Ecto neural progenitor cell (in vitro differentiated cells): ENCODE measurements around the gene PLXNA4.

ENCODE experiments used
- DNase-seq: peaks from one replicate; pipeline ENCODE4 v3.0.0-alpha.2; 2018; ENCODE audit warnings: low spot score

PLXNA4 gene

DNA sequence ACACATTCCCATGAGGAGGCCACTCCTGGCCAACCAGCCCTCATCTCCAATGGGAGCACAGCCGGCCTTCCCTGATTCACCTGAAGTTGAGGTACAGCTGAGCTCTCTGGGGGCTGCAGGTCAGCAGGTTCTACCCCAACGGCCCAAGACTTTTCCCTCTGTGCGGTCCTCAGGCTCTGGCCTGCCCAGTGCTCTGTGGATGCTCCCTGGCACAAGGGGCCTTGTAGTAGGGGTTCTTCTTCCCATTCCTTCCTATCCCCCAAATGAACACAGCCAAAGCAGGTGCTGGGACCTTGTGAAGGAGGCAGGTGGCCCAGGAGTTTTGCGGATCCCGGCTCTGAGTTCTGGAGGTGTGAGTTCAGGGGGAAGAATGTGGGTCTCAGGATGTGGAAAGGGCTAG, 72.2 kb downstream of the PLXNA4 start:
- DNase-seq, result no peak

DNA sequence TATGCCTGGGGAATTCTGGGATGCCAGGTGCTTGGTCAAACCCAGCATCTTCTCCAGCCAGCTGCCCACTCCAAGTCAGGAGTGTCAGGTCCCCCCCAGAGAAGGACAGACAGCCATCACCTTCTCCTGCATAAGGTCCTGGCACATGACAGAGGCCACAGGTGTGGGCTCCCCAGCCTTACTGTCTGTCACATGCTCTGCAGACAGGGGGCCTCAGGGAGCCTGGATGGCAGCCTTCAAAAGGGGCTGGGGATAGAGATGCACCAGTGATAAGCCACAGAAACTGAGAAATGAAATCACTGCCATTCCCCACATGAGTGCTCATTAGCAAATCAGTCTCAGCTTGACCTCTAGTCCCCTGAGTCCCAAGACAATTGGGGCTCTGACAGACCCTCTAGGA, 72.9 kb downstream of the PLXNA4 start:
- DNase-seq, result no peak

DNA sequence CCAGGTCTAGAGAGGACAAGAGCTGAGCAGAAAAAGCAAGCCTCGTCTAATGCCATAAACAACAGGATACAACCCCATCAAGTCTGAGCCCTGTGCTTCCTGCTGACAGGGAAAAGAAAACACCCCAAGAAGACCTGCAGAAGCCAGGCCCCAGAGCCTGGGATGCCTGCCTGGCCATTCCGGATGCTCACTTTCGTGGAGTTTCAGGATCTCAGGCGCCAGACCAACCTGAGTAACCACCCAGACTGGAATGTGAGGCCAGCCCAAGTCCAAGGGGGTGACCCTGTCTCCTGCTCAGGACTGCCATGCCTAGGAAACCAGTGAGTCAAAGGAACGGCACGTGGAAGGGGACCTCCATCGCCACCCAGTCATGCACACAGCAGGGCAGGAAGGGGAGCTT, 74.3 kb downstream of the PLXNA4 start:
- no peak for DNase-seq

DNA sequence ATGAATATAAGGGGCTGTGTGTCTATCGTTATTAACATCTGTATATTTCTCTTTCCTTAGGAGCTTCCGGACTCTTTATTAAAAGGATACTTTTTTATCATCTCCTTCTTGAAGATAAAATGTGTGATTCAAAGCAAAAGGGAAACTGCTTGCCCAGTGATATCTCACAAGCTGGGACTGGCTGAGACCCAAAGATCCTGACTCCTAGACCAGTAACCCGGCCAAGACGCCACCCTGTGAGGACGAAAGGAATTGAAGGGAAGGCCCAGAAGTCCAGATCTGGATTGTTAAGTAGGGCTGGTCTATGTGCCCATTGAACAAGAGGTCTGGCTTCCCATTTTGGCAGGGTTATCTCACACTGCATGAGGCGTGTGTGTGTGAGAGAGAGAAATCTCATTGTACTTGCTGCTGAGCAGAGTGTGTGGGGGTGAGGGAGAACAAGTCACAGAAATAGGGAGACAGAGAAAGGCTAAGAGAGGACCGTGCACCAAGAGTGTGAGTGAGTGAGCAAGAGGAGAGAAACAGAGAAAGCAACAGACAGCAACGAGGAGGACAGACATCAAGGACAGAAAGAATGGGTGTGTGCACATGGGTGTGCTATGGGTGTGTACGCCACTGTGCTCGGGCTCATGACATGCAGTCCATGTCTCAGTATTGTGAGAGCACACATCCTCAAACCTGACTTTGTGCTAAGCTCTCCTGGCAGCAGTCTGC, 75.4 kb downstream of the PLXNA4 start:
- DNase-seq, result no peak

DNA sequence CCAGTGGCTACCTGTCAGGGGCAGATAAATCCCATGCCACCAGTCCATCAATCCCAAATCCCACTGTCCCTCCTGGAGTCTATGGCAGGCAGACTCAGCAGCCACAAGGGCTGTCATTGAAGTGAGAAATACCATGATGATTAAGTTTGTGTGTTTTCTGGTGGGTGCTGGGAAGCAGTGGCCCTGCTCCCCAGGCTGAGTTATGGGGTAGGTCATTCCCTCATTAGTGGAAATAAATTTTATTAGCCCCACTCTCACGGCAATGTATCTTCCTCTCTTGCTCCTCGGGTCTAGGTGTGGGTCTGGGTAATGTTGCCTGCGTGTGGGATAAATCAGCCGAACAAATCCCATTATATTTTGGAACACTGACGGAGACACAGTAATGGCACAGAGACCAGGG, 76.8 kb downstream of the PLXNA4 start:
- no peak for DNase-seq

DNA sequence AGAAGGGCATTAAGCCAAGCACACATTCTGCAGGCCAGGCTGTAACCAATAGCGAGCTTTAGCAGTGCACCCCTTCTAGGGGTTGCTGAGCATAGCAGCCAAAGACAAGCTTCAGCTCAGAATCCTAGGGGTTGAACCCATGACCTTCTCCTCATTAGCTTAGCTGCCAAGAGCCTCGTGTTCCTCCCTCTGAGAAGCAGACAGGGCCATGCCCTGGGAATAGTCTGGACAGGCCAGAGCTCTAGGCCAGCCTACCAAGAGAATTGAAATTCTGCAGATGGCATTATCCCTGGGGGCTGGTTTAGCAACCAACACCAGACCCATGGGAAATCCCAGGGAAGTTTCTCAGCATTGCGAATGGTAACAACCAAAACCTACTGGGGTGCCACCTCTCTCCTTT, 77.2 kb downstream of the PLXNA4 start:
- DNase-seq, result no peak

DNA sequence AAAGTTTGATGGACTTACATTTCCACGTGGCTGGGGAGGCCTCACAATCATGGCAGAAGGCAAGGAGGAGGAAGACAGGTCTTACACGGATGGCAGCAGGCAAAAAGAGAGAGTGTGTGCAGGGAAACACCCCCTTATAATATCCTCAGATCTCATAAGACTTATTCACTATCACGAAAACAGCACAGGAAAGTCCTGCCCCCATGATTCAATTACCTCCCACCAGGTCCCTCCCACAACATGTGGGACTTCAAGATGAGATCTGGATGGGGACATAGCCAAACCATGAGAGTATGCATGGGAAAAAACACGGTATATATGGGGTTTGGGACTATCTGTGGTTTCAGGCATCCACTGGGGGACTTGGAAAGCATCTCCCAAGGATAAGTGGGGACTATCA, 78.0 kb downstream of the PLXNA4 start:
- DNase-seq, result no peak

DNA sequence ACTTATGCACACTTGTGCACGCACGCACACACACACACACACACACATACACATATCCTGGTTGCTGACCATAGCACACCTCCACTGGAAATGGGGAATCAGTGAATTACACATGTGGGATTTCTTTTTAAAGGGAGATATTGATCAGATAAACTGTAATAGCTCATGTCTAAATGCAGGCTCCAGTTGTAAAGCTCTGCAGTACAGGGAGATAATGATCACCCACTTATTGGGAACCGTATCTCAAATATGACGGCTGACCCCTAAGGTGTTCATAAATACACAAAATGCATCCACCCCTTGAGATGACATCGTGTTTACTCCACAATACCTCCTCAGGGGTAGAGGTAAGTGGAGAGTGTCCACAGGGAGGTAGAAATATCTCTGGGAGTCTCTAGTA, 79.2 kb downstream of the PLXNA4 start:
- DNase-seq, result no peak

DNA sequence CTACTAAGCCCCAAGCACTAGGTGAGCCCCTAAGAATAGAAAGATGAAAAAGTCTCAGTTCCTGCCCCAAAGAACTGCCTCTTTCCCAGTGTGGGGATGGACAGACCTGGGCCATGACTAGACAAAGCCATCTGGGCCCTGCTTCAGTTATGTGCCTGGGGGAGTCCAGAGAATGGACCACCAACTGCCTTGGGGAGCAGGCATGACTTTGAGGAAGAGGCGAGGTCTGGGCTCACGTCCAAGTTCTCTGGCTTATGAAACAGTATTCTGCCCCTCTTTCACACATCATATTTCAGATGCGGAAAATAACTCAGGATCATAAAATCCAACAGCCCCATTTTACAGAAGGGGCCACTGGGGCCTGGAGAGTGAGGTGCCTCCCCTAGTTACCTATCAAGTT, 80.3 kb downstream of the PLXNA4 start:
- DNase-seq, result no peak

DNA sequence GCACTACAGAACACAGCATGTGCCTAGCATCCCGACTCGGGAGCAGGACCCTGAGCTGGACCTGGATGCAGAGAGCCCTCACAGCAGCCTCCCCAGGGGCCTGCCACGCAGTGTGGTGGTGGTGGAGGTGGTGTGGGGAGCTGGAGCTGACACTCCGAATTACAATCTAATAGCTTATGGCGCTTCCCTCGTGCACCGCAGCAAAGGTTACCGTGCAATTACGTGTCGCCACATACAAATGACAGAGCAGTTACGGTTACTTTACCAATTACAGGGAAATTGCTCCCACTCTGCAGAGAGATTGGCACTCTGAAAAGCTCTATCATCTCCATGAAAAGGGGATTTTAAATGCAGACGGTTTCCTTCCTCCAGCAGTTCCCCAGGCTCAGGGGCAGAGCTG, 81.8 kb downstream of the PLXNA4 start:
- DNase-seq, result no peak

DNA sequence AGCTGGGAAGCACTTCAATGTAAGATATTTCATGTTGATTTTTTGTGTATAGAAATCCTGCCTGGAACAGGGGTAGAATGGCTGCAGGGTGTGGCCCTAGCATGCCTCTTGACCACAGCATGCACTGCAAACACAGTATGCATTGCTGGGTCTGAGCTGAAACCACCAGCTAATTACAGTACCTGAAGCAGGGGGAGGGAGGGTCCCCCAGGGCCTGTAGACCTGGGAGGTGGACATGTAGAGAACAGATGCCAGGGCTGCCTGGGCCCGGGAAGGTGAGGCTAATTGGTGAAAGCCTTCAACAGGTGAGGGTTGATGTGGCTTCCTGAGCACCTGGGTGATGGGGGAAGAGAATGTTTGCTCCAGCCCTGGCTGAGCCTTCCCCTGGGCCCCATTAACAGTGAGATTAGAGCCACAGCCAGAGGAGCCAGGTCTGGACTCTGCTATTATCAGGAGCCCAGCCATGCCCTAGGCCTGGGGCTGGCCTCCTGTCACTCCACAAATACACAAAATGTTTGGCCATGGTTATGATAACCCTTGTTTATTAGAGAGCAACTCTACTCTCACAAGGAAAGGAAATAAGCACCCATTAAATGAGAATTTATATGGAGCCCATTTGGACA, 83.3 kb downstream of the PLXNA4 start:
- DNase-seq, result no peak

DNA sequence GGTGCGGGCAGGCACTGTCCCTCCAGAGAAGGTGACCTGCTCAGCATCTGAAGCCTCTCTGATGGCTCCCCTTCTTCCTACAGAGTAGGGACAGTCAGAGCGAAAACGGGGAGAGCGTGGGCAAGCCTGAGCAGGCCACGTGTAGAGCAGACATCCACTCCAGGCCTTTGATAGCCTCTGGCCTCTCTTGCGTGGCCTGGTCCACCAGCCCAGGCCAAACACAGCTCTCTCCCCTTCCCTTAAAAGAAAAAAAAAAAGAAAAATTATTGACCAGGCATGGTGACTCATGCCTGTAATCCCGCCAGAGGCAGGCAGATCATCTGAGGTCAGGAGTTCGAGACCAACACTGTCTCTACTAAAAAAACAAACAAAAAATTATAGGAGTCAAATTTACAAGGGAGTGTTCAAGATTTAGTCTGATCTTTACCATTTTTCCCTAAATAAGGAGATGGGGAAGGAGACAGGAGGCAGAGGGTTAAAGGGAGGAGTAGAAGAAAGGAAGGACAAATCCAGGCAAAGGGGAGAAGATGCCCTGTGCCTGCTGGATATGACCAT, 84.8 kb downstream of the PLXNA4 start:
- DNase-seq, result no peak

DNA sequence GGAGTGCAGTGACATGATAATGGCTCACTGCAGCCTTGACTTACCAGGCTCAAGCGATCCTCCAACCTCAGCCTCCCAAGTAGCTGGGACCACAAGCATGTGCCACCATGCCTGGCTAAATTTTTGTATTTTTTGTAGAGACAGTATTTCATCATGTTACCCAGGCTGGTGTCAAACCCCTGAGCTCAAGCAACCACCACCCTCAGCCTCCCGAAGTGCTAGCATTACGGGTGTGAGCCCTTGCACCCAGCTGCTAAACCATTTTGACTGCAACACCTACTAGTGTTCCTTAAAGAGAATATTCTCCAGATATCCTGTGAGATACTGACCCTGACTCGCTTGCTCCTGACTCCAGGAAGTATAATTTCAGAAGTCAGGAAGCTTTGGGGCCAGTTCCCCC, 85.8 kb downstream of the PLXNA4 start:
- DNase-seq, result no peak

DNA sequence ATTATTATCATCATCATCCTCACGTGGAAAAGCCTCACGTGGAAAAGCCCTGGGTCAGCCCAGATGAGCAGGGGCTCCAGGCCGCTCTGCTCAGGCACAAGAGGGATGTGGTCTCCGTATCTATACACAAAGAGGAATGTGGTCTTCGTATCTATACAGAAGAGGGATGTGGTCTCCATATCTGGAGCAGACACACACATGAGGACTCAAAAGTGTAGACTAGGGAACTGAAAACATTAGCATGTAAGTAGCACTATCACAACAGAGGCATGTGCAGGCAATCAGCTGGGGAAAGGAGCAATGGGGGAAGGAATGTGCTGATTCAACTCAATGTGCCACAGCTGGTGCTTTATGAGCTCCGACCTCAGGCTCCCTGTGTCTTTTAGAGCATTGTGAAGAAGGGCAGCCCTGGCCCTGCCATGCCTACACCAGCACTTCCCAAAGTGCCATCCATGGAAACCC, 86.5 kb downstream of the PLXNA4 start:
- DNase-seq, result no peak

DNA sequence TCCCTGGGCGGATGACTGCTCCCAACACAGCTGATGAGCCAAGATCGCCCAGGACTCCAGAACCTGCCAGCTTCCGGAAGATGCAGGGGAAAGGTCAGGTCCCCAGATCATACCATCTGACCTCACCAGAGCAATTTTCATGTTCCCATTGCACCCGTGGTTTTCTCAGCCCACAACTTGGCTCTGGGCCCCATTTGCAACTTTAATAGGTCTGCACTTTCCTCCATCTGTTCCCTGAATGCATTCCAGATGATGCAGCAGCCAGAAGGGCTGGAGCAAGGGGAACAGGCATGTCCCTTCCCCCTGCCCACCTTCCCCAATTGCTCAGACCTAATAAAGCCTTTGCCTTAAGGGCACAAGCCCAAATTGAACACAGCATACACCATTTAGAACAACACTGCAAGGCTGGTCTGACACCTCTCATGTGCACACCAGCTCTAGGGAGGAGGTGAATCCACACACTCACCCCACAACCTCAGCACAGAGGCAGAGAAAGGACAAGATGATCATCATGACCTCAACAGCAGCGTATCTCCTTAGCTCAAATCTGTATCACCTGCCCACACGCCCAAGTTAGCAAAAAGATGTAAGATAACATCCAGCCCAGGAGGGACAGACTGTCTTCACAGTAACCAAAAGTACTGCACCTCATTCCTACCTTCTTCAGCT, 87.5 kb downstream of the PLXNA4 start:
- DNase-seq, result no peak

DNA sequence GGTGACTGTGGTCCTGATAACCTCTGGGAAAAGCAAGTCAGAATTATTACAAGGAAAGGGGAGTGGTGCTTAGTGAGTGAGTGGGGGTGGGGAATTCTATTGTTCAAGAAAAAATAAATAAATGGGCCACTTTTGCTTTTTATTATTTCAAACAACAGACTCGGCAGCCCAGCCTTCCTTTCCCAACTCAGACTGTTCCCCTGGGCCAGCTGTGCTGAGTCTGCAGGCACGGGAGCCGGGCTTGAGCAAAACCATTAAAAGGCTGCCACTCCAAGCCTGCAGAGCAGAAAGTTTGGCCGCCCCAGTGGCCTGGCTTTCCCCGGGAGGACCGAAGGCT, 90.0 kb downstream of the PLXNA4 start:
- DNase-seq, result no peak

DNA sequence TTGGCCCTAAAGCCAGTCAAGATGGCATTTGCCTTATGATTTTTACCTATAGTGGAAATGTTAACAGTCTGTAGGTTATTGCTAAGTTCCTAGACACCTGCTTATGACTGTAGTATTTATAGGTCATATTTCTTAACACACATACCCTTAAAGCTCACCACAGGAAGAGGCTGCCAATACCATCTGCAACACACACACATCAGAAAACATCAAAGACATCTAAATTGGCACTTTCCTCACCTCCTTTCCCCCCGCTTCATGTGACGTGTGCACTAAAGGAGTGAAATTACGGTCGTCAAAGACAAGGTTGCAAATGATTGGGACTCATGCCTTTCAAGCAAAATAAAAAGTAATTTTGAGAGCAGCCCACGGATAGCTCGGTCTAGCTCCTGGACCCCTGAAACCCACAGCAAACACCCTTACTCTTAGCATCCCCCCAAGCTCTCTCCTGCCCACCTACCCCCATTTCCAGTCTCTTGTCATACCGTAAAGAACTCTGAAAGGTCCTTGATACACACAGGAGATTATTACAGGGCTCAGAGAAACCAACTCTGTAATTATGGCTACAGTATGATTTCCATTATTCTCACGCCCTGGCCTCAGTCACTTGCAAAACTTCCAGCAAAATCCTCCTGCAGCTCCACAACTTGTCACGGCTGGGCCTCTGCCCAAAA, 90.5 kb downstream of the PLXNA4 start:
- no peak for DNase-seq

DNA sequence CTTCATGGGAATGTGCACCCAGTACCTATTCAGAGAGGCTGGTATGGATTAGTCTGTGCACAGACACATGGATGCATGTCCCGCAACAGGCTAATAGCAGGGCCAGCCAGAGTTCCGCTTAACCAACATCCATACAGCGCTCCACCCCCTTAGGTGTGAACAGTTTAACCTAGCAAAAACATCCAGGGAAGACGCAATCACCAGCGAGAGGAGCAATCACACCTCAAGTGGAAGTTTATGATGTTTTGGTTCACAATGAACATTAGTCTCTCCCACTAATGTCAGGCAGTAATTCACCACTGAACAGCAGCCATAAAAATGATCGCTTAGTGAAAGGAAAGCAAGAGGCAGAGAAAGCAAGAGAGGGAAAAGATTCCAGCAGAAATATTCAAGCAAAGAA, 91.1 kb downstream of the PLXNA4 start:
- no peak for DNase-seq

DNA sequence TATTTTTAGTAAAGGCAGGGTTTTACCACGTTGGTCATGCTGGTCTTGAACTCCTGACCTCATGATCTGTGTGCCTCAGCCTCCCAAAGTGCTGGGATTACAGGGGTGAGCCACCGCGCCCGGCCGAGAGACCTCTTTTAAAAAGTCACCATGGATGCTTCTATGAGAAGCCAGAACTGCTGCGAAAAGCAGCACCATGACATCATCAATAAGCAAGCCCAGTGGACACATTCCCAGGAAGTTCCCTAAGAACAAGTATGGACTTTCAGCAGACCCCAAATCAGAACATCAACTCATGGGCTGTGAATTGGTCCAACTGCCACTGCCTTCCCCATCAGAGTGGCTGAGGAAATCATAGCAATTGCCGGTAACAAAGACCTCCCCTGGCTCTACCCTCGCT, 93.4 kb downstream of the PLXNA4 start:
- no peak for DNase-seq

DNA sequence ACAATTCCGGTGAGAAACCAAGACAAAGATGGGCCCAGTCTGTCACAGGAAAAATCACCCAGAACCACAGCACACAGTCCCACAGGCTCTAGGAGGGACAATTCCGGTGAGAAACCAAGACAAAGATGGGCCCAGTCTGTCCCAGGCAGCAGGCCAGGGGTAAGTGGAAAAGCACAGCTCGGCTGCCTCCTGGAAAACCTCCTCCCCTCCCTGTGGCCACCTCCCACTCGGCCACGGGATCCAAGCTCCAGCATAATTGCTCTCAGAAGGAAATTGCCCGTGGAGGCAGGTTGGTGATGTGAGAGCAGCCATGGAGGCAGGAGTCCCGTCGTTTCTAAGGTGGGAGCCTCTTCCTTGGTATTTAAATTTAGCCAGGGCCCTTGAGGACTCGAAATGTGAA, 95.7 kb downstream of the PLXNA4 start:
- no peak for DNase-seq

DNA sequence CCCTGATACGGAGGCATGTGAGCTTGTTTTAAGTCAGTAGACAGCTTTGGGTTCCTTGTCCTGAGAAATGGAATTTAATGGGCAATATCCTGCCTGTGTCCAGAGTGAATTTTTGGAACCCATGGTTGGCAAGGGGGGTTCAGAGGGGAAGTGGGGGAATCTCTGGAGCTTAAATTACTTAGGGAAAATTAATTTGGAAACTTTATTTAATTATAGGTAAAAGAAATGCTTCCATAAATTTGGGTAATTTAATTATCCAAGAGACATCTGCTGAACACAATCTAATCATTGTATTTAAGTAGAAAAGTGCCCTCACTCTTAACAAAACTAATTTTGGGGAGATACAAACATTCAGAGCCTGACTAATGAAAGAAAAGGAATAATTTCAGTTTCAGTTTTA, 99.7 kb downstream of the PLXNA4 start:
- no peak for DNase-seq

DNA sequence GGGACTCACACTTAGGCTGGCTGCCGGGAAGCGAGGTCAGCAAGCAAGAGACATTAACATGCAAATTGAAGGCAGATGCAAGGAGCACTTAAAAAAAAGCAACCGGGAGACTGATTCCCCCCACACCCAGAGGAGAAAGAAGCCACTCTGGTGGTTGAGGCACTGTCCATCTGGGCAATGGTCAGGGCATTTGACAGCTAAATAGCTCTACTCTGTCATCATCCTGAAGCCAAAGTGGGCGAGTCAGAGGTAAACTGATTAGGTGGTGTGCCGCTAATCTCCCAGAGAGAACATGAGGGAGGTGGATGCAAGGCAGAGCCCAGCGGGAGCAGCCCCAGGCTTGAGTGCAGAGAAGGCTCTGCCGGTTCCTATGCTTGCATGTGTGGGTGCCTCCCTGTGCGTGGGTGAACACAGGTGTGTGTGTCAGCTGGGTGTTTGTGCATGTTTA, 100.6 kb downstream of the PLXNA4 start:
- no peak for DNase-seq
